ENCODE data around the gene CSMD2. TPM values are rescaled to one million over a fixed set of nuclear protein-coding genes. Genes with fewer than 3 reads are reported as not detected.

Gene CSMD2
- total and polyA plus RNA-seq, 2 of the 4 experiments (the other 2 are of a cell fraction), result under 0.01 to 0.36 TPM

DNA sequence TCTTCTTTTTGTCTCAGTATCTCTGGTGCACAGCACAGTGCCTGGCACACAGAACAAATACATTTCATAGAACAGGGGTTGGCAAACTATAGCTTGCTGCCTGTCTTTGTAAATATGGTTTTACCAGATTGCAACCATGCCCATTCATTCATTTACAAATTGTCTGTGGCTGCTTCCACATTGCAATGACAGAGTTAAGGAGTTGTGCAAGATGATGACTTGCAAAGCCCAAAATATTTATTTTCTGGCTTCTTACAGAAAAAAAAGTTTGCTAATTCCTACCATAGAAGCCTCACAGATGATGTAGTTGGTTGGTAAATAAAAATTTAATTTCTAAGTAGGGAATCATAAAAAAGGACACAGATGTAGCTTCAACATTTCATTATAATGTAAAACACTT, 312.3 kb downstream of the CSMD2 start:
- no peak overlapping the region for H2AK5ac ChIP-seq (ENCODE audit: low read depth, low read length)
- H2BK120ac ChIP-seq (ENCODE audit: low read depth, low read length), result no peak overlapping the region
- DNase-seq (no peak), ATAC-seq (ENCODE audit: low read depth) (no peak)
- no peak overlapping the region for H3K23ac ChIP-seq (ENCODE audit: low read depth, low read length)
- no peak overlapping the region for H3K14ac ChIP-seq (replicated peaks; ENCODE audit: low read depth, low read length)
- ChIA-PET POLR2A (ENCODE audit: unreplicated experiment) (no interaction called here), CTCF (no interaction called here)
- no peak overlapping the region for H2AFZ ChIP-seq (replicated peaks; ENCODE audit: low read length, poor library complexity)
- intact Hi-C loops (cut with micrococcal nuclease), result no loop called here
- no peak overlapping the region for H3K27ac ChIP-seq (ENCODE audit: insufficient read depth, low read length)
- H4K8ac ChIP-seq (ENCODE audit: low read depth in 2 of 2, low read length in 2 of 2), result no peak overlapping the region
- no peak overlapping the region for H2BK5ac ChIP-seq (ENCODE audit: low read depth, low read length, poor library complexity, severe bottlenecking)
- H3K36me3 ChIP-seq (ENCODE audit: control insufficient read depth, insufficient read depth, low read length), result no peaks in the 10 kb centered on the region
- in situ Hi-C loops (cut with MboI; ENCODE audit: low sequenced_read_pairs), result no loop called here
- no peak overlapping the region for H3K4me2 ChIP-seq (ENCODE audit: low read depth, low read length)
- H4K91ac ChIP-seq (ENCODE audit: insufficient read depth, low read depth, low read length), result no peak overlapping the region
- dilution Hi-C loops (cut with HindIII; ENCODE audit: low sequenced_read_pairs, unreplicated experiment), result no loop called here
- H3K27me3 ChIP-seq (ENCODE audit: control insufficient read depth, insufficient read depth, low read length), result no peaks in the 10 kb centered on the region
- no peaks in the 10 kb centered on the region for H3K9me1 ChIP-seq (ENCODE audit: insufficient read depth, low read length)
- H4K5ac ChIP-seq (ENCODE audit: low read depth, low read length), result no peak overlapping the region
- no peak overlapping the region for H3K4me3 ChIP-seq (ENCODE audit: insufficient read depth, low read depth, low read length)
- no peak overlapping the region for H2BK15ac ChIP-seq (ENCODE audit: low read depth, low read length)
- H2BK20ac ChIP-seq (ENCODE audit: low read depth, low read length), result no peak overlapping the region
- H3K4me1 ChIP-seq (ENCODE audit: control insufficient read depth, insufficient read depth, low read length), result no peaks in the 10 kb centered on the region
- no peak overlapping the region for H2AK9ac ChIP-seq (replicated peaks; ENCODE audit: low read depth, low read length, poor library complexity)
- H3K9ac ChIP-seq (ENCODE audit: low read depth, low read length), result no peak overlapping the region
- H3K4ac ChIP-seq (ENCODE audit: low read depth, low read length), result no peak overlapping the region
- no peaks in the 10 kb centered on the region for H3K79me1 ChIP-seq (ENCODE audit: low read depth in 1 of 2, low read length in 2 of 2)
- no peak overlapping the region for H3K56ac ChIP-seq (ENCODE audit: extremely low read depth, insufficient read depth, low read length)
- H3K18ac ChIP-seq (ENCODE audit: low read depth, low read length), result no peak overlapping the region
- peaks cover 30% of the 10 kb centered on the region for H3K9me3 ChIP-seq (ENCODE audit: control insufficient read depth, insufficient read depth, low read length)
- H4K20me1 ChIP-seq (ENCODE audit: insufficient read depth, low read length), result no peaks in the 10 kb centered on the region
- TF ChIP-seq, protein P1, sequence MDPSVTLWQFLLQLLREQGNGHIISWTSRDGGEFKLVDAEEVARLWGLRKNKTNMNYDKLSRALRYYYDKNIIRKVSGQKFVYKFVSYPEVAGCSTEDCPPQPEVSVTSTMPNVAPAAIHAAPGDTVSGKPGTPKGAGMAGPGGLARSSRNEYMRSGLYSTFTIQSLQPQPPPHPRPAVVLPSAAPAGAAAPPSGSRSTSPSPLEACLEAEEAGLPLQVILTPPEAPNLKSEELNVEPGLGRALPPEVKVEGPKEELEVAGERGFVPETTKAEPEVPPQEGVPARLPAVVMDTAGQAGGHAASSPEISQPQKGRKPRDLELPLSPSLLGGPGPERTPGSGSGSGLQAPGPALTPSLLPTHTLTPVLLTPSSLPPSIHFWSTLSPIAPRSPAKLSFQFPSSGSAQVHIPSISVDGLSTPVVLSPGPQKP (IDR thresholded peaks at IDR 0.05; ENCODE audit: borderline replicate concordance, low read depth, low read length), result no peak
- TF ChIP-seq BHLHE40 (IDR thresholded peaks at IDR 0.05; ENCODE audit: low read depth, low read length), result no peak
- TF ChIP-seq, protein P2, sequence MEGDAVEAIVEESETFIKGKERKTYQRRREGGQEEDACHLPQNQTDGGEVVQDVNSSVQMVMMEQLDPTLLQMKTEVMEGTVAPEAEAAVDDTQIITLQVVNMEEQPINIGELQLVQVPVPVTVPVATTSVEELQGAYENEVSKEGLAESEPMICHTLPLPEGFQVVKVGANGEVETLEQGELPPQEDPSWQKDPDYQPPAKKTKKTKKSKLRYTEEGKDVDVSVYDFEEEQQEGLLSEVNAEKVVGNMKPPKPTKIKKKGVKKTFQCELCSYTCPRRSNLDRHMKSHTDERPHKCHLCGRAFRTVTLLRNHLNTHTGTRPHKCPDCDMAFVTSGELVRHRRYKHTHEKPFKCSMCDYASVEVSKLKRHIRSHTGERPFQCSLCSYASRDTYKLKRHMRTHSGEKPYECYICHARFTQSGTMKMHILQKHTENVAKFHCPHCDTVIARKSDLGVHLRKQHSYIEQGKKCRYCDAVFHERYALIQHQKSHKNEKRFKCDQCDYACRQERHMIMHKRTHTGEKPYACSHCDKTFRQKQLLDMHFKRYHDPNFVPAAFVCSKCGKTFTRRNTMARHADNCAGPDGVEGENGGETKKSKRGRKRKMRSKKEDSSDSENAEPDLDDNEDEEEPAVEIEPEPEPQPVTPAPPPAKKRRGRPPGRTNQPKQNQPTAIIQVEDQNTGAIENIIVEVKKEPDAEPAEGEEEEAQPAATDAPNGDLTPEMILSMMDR (conservative IDR thresholded peaks at IDR 0.05; ENCODE audit: low read depth, low read length), result no peak
- TF ChIP-seq NFE2L2 (IDR thresholded peaks at IDR 0.05; ENCODE audit: low read depth, low read length), result no peak
- TF ChIP-seq CHD1 (IDR thresholded peaks at IDR 0.05; ENCODE audit: low read depth, low read length), result no peak
- TF ChIP-seq POLR2A (IDR thresholded peaks at IDR 0.05; ENCODE audit: low read depth, low read length), result no peak
- no peak for TF ChIP-seq MAFK (IDR thresholded peaks at IDR 0.05; ENCODE audit: low read depth, low read length)
- TF ChIP-seq SMC3 (IDR thresholded peaks at IDR 0.05; ENCODE audit: low read depth, low read length), result no peak
- no peak for TF ChIP-seq RFX5 (IDR thresholded peaks at IDR 0.05; ENCODE audit: low read depth, low read length)
- no TSS peak for BruUV-seq (replicated peaks)
